EL (cell line): ENCODE data around the gene TNFSF12.

Experiments used
- DNase-seq: peaks from one replicate; pipeline ENCODE4 v3.0.0-alpha.2; 2016

TNFSF12 gene

GRCh38 chr17:7572338-7572587, 23.4 kb downstream of the TNFSF12 start:
- no peak for DNase-seq

GRCh38 chr17:7572588-7573323, 23.9 kb downstream of the TNFSF12 start:
- DNase-seq: peak; percentile 100

GRCh38 chr17:7573324-7574080, 24.6 kb downstream of the TNFSF12 start:
- DNase-seq: peak; percentile 91

- DNase-seq: no peak
Measured at GRCh38 chr17:7574176-7574953, 25.5 kb downstream of the TNFSF12 start.

- no peak for DNase-seq
Measured at GRCh38 chr17:7575481-7575883, 26.6 kb downstream of the TNFSF12 start.

GRCh38 chr17:7575959-7576358, 27.1 kb downstream of the TNFSF12 start:
- DNase-seq: no peak

GRCh38 chr17:7576432-7576937, 27.6 kb downstream of the TNFSF12 start:
- no peak for DNase-seq

- DNase-seq: no peak
Measured at GRCh38 chr17:7577327-7578199, 28.7 kb downstream of the TNFSF12 start.

- peak; percentile 96 for DNase-seq
Measured at GRCh38 chr17:7579001-7579833, 30.4 kb downstream of the TNFSF12 start, which contains the start of gene CD68. CD68 (plus strand) TSS chr17:7579638; CDS start chr17:7579678, 40 bp downstream.

GRCh38 chr17:7579834-7580603, 31.2 kb downstream of the TNFSF12 start:
- no peak for DNase-seq

- DNase-seq: no peak
Measured at GRCh38 chr17:7580604-7581575, 32.0 kb downstream of the TNFSF12 start.

GRCh38 chr17:7582396-7583252, 33.8 kb downstream of the TNFSF12 start:
- no peak for DNase-seq

GRCh38 chr17:7583253-7584109, 34.6 kb downstream of the TNFSF12 start, which contains the start of gene MPDU1:
MPDU1 (plus strand) TSS chr17:7583852; CDS start chr17:7583863, 11 bp downstream.
- peak; percentile 99 for DNase-seq

GRCh38 chr17:7586673-7587419, 38.0 kb downstream of the TNFSF12 start:
- peak; percentile 43 for DNase-seq

GRCh38 chr17:7587420-7588151, 38.7 kb downstream of the TNFSF12 start:
- DNase-seq: peak; percentile 96
